OCI-LY7 (cell line): Measurements from ENCODE around the gene CACNA1B. TPM values are rescaled to one million over a fixed set of nuclear protein-coding genes. Genes with fewer than 3 reads are reported as not detected.

Source experiments
- BruUV-seq: library from RNA; stranded (reverse); fragments of 400-500 nt; replicated peaks from 2 replicates; lab custom pipeline; 2021; lab: Mats Ljungman, UMichigan
- CTCF ChIA-PET: fragments of 300-600 bp; sonication (Branson Sonifier 250); formaldehyde crosslinking; loops from one replicate; lab custom pipeline; 2022; ENCODE audit warnings: antibody characterized with exemption; ENCODE audit not compliant: unreplicated experiment; lab: Charles Lee
- POLR2A ChIA-PET: fragments of 300-600 bp; sonication (Branson Sonifier 250); formaldehyde crosslinking; loops from one replicate; lab custom pipeline; 2022; ENCODE audit warnings: antibody characterized with exemption; lab: Charles Lee
- DNase-seq: peaks from one replicate; pipeline ENCODE4 v3.0.0-alpha.2; 2015; ENCODE audit warnings: low spot score
- H2AFZ ChIP-seq: fragments of 200-600 bp; sonication (generic), shearing (Covaris generic); 2 replicates; pipeline ENCODE4 v1.6.1; 2014; ENCODE audit warnings: mild to moderate bottlenecking, antibody characterized with exemption, low read length, moderate library complexity
- H3K27ac ChIP-seq: fragments of 200-600 bp; sonication (generic); 2 replicates; pipeline ENCODE4 v1.5.1; 2014; ENCODE audit warnings: mixed run types, low read depth, mild to moderate bottlenecking, moderate library complexity, low read length, inconsistent platforms; ENCODE audit not compliant: poor library complexity, severe bottlenecking
- H3K36me3 ChIP-seq: fragments of 200-600 bp; sonication (generic); 2 replicates; pipeline ENCODE4 v1.6.1; 2014; ENCODE audit warnings: mild to moderate bottlenecking, antibody characterized with exemption, low read length, moderate library complexity, mixed read lengths; ENCODE audit not compliant: insufficient read depth
- H3K4me1 ChIP-seq: fragments of 200-600 bp; sonication (generic); 2 replicates; pipeline ENCODE4 v1.5.1; 2014; ENCODE audit warnings: mild to moderate bottlenecking, low read length; ENCODE audit not compliant: insufficient read depth, poor library complexity, severe bottlenecking
- H3K4me2 ChIP-seq: fragments of 200-600 bp; sonication (generic); 2 replicates; pipeline ENCODE4 v1.6.1; 2014; ENCODE audit warnings: mild to moderate bottlenecking, low read length
- H3K4me3 ChIP-seq: fragments of 200-600 bp; sonication (generic); 2 replicates; pipeline ENCODE4 v1.5.1; 2014; ENCODE audit warnings: mild to moderate bottlenecking, low read depth, low read length; ENCODE audit not compliant: poor library complexity, severe bottlenecking
- H3K79me2 ChIP-seq: fragments of 200-600 bp; sonication (generic); 2 replicates; pipeline ENCODE4 v1.6.1; 2016; ENCODE audit warnings: low read depth, mild to moderate bottlenecking, low read length, moderate library complexity, mixed read lengths; ENCODE audit not compliant: insufficient read depth
- H3K9me2 ChIP-seq: fragments of 200-600 bp; sonication (generic); 2 replicates; pipeline ENCODE4 v1.6.1; 2016; ENCODE audit warnings: mild to moderate bottlenecking, low read length, mixed read lengths; ENCODE audit not compliant: insufficient read depth
- H3K9me3 ChIP-seq: fragments of 200-600 bp; sonication (generic); 2 replicates; pipeline ENCODE4 v1.6.1; 2014; ENCODE audit warnings: mild to moderate bottlenecking, mixed run types, low read length, mixed read lengths
- H4K20me1 ChIP-seq: fragments of 200-600 bp; sonication (generic); 2 replicates; pipeline ENCODE4 v1.6.1; 2014; ENCODE audit warnings: mild to moderate bottlenecking, antibody characterized with exemption, low read length, moderate library complexity, mixed read lengths; ENCODE audit not compliant: insufficient read depth
- EZH2phosphoT487 ChIP-seq: fragments of 200-600 bp; sonication (generic); IDR thresholded peaks from 2 replicates; pipeline ENCODE4 v1.6.1; 2018; ENCODE audit warnings: low read depth, borderline replicate concordance, mild to moderate bottlenecking, mixed run types, antibody characterized with exemption, low read length, moderate library complexity, mixed read lengths
- intact Hi-C: fragments of 100-400 bp; cut with micrococcal nuclease; formaldehyde crosslinking; loops from one replicate; pipeline ENCODE4 v1.10.0; 2022; ENCODE audit not compliant: unreplicated experiment
- total RNA-seq, 2 experiments: library from RNA; depleted of rRNA in 1 of 2; stranded (reverse); fragments of >200 nt in 1 of 2; shearing (Covaris generic) in 1 of 2; gene quantifications; 2 replicates each; pipeline ENCODE4 v1.2.3, GENCODE V29; 2014 to 2022
- TF ChIP-seq, protein P1 (sequence below): fragments of 200-600 bp; sonication (generic); conservative IDR thresholded peaks from 2 replicates; pipeline ENCODE4 v1.5.1; 2014; ENCODE audit warnings: mild to moderate bottlenecking, antibody characterized with exemption, low read length, moderate library complexity, mixed read lengths

The CACNA1B gene
- total RNA-seq, 2 experiments from 2014 or later: not detected

GRCh38 chr9:138073408-138073807 lies 195.8 kb downstream of the CACNA1B start:
- no peak overlapping the region for H3K27ac ChIP-seq
- CTCF ChIA-PET: no interaction called here
- H3K4me2 ChIP-seq: no peak overlapping the region

GRCh38 chr9:138073808-138074207 lies 196.2 kb downstream of the CACNA1B start:
- H3K4me2 ChIP-seq: no peak overlapping the region

More at GRCh38 chr9:138073408-138073807, 195.8 kb downstream of the CACNA1B start:
- intact Hi-C loops: no loop called here
- H4K20me1 ChIP-seq: no peaks in the 10 kb centered on the region
- BruUV-seq: no TSS peak
- H3K79me2 ChIP-seq: no peaks in the 10 kb centered on the region
- H2AFZ ChIP-seq: no peak overlapping the region
- DNase-seq: no peak
- no peak overlapping the region for H3K4me3 ChIP-seq
- no peaks in the 10 kb centered on the region for H3K36me3 ChIP-seq
- no peaks in the 10 kb centered on the region for H3K9me3 ChIP-seq
- TF ChIP-seq, protein P1, sequence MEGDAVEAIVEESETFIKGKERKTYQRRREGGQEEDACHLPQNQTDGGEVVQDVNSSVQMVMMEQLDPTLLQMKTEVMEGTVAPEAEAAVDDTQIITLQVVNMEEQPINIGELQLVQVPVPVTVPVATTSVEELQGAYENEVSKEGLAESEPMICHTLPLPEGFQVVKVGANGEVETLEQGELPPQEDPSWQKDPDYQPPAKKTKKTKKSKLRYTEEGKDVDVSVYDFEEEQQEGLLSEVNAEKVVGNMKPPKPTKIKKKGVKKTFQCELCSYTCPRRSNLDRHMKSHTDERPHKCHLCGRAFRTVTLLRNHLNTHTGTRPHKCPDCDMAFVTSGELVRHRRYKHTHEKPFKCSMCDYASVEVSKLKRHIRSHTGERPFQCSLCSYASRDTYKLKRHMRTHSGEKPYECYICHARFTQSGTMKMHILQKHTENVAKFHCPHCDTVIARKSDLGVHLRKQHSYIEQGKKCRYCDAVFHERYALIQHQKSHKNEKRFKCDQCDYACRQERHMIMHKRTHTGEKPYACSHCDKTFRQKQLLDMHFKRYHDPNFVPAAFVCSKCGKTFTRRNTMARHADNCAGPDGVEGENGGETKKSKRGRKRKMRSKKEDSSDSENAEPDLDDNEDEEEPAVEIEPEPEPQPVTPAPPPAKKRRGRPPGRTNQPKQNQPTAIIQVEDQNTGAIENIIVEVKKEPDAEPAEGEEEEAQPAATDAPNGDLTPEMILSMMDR: no peak
- TF ChIP-seq EZH2phosphoT487: no peak
- H3K4me1 ChIP-seq: no peaks in the 10 kb centered on the region
- H3K9me2 ChIP-seq: no peaks in the 10 kb centered on the region
- POLR2A ChIA-PET: no interaction called here

DNA sequence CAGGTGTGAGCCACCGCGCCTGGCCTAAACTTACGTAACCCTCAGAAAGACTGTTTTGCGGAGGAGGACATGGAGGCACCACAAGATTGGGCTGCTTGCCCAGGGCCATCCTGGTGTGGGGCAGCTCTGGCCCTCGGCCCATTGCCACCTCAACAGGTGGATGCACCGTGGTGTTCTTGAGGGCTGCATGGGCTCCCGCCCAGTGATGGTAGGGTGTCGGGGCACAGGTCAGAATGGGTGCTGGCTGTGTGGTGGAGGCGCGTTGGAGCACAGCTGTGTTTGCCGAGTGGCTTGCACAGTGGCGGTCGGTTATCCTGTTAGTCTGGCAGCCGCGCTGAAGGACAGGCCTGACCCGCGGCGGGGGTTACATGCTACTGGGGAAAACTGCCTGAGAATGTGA lies 196.9 kb downstream of the CACNA1B start:
- Histone ChIP-seq H3K4me1 (no peaks in the 10 kb centered on the region), H3K9me2 (no peaks in the 10 kb centered on the region), H3K4me3 (no peak overlapping the region), H4K20me1 (no peaks in the 10 kb centered on the region), H3K36me3 (no peaks in the 10 kb centered on the region), H3K79me2 (no peaks in the 10 kb centered on the region), H3K9me3 (no peaks in the 10 kb centered on the region), H2AFZ (no peak overlapping the region), H3K27ac (no peak overlapping the region), H3K4me2 (no peak overlapping the region)
- no TSS peak for BruUV-seq
- ChIA-PET CTCF (no interaction called here), POLR2A (no interaction called here)
- TF ChIP-seq EZH2phosphoT487: no peak
- TF ChIP-seq, protein P1: no peak
- no peak for DNase-seq
- intact Hi-C loops: no loop called here

More at GRCh38 chr9:138073808-138074207, 196.2 kb downstream of the CACNA1B start:
- no peak for DNase-seq
- TF ChIP-seq EZH2phosphoT487: no peak
- TF ChIP-seq, protein P1: no peak
- no TSS peak for BruUV-seq
- ChIA-PET CTCF (no interaction called here), POLR2A (no interaction called here)
- intact Hi-C loops: no loop called here
- Histone ChIP-seq H3K4me3 (no peak overlapping the region), H3K27ac (no peak overlapping the region), H3K9me3 (no peaks in the 10 kb centered on the region), H3K9me2 (no peaks in the 10 kb centered on the region), H3K79me2 (no peaks in the 10 kb centered on the region), H4K20me1 (no peaks in the 10 kb centered on the region), H2AFZ (no peak overlapping the region), H3K4me1 (no peaks in the 10 kb centered on the region), H3K36me3 (no peaks in the 10 kb centered on the region)
